Measurements from ENCODE around the gene NFIL3.

NFIL3 gene

GRCh38 chr9:91421971-91422757 is 1.5 kb downstream of the NFIL3 start:
- peak; percentile 18 for DNase-seq (ENCODE audit: low spot score)

- no peak for DNase-seq (ENCODE audit: low spot score)
These were observed 2.4 kb downstream of the NFIL3 start for GRCh38 chr9:91421128-91421765.

GRCh38 chr9:91420501-91421127 is 3.0 kb downstream of the NFIL3 start:
- DNase-seq (ENCODE audit: low spot score), result no peak

- DNase-seq (ENCODE audit: low spot score), result no peak
These were observed 4.1 kb downstream of the NFIL3 start for GRCh38 chr9:91419222-91420191.

- DNase-seq (ENCODE audit: low spot score), result no peak
These were observed 5.4 kb downstream of the NFIL3 start for GRCh38 chr9:91418215-91418610.

- DNase-seq (ENCODE audit: low spot score), result no peak
These were observed 5.9 kb downstream of the NFIL3 start for GRCh38 chr9:91417602-91418214.

GRCh38 chr9:91416096-91416712 is 7.4 kb downstream of the NFIL3 start:
- DNase-seq (ENCODE audit: low spot score), result no peak

GRCh38 chr9:91415290-91415689 is 8.3 kb downstream of the NFIL3 start:
- no peak for DNase-seq (ENCODE audit: low spot score)

- DNase-seq (ENCODE audit: low spot score), result no peak
These were observed 10.7 kb downstream of the NFIL3 start for GRCh38 chr9:91412941-91413340.

GRCh38 chr9:91411096-91411771 is 12.4 kb downstream of the NFIL3 start:
- DNase-seq (ENCODE audit: low spot score), result no peak

GRCh38 chr9:91410161-91410560 is 13.5 kb downstream of the NFIL3 start:
- DNase-seq (ENCODE audit: low spot score), result no peak

GRCh38 chr9:91408475-91408874 is 15.2 kb downstream of the NFIL3 start:
- no peak for DNase-seq (ENCODE audit: low spot score)

GRCh38 chr9:91407580-91408318 is 15.9 kb downstream of the NFIL3 start:
- no peak for DNase-seq (ENCODE audit: low spot score)

GRCh38 chr9:91405343-91406077 is 18.1 kb downstream of the NFIL3 start:
- DNase-seq (ENCODE audit: low spot score), result no peak

GRCh38 chr9:91403665-91404543 is 19.7 kb downstream of the NFIL3 start:
- DNase-seq (ENCODE audit: low spot score), result no peak

- no peak for DNase-seq (ENCODE audit: low spot score)
These were observed 24.7 kb downstream of the NFIL3 start for GRCh38 chr9:91398926-91399325.

GRCh38 chr9:91395553-91396471 is 27.8 kb downstream of the NFIL3 start:
- DNase-seq (ENCODE audit: low spot score), result no peak

Measured in CD4-positive, alpha-beta T cell treated with Interleukin-2 at 100 ng/mL for 4 hours (primary cell).